T follicular helper cell (primary cell): ENCODE measurements around the gene PRSS37.
"Not testable (repeated sequence)": the region's sequence is repeated elsewhere in the genome, so short reads cannot be mapped to it uniquely, and the experiment has no call there.

ENCODE experiments used
- DNase-seq: peaks from one replicate; pipeline ENCODE4 v3.0.0-alpha.2; 2020; ENCODE audit warnings: low read depth
- total RNA-seq, 2 experiments: gene quantifications; one replicate each; lab custom pipeline; 2026; lab: John Stamatoyannopoulos, UW

The PRSS37 gene
- total RNA-seq, result 0 reads per million in 2 experiments

GRCh38 chr7:141841385-141841784, at the start of gene PRSS37:
Gene PRSS37, minus strand, starts transcription at chr7:141841485. Its CDS starts 436 bp downstream, at chr7:141841049.
- no peak for DNase-seq

- no peak for DNase-seq
Measured at GRCh38 chr7:141889321-141889720, 48.0 kb upstream of the PRSS37 start.

GRCh38 chr7:141884539-141885225, 43.4 kb upstream of the PRSS37 start:
- no peak for DNase-seq

GRCh38 chr7:141880960-141881359, 39.7 kb upstream of the PRSS37 start:
- no peak for DNase-seq

DNA sequence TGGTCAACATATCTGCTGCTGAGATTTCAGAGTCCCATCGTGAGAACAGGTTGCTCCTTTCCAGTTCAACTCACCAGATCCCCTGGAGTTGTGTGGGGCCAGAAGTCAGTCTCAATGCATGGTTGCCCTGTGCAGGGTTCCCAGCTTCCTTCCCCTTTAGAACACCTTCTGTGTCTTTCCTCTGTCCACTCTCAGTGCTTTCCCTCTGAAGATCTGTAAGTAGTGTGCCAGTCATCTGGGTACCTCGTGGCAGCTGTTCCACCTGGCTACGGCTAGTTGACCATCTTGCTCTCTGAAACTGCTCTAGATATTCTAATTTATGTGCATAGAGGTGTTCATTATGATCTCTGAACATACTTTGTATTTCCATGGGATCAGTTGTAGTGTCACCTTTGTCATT, 36.1 kb upstream of the PRSS37 start:
- no peak for DNase-seq

DNA sequence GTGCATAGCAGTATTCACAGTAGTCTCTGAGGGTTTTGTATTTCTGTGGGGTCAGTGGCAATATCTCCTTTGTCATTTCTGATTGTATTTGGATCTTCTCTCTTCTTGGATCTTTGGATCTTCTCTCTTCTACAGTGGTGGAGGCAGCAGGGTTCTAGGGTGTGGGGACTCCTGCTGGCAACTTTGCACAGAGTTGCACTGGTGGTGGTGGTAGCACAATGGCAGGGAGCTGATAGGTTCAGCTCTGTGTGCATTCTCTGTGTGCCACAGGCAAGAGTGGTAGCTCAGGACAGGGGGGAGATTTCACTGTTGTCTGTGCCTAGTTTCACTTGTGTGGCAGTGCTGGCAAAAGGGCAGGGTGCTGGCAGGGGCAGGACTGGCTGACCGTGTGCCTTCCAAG, 35.1 kb upstream of the PRSS37 start:
- no peak for DNase-seq

DNA sequence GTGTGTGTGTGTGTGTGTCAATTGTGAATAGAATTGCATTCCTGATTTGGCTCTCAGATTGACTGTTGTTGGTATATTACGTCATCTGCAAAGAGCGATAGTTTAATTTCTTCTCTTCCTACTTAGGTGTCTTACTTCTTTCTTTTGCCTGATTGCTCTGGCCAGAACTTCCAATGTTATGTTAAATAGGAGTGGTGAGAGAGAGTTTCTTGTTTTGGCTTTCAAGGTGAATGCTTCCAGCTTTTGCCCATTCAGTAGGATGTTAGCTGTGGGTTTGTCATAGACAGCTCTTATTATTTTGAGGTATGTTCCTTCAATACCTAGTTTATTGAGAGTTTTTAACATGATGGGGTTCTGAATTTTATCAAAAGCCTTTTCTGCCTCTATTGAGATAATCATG, 34.2 kb upstream of the PRSS37 start:
- no peak for DNase-seq

- DNase-seq, result no peak
Measured at GRCh38 chr7:141874787-141875186, 33.5 kb upstream of the PRSS37 start.

GRCh38 chr7:141872931-141873330, 31.6 kb upstream of the PRSS37 start:
- DNase-seq, result no peak

DNA sequence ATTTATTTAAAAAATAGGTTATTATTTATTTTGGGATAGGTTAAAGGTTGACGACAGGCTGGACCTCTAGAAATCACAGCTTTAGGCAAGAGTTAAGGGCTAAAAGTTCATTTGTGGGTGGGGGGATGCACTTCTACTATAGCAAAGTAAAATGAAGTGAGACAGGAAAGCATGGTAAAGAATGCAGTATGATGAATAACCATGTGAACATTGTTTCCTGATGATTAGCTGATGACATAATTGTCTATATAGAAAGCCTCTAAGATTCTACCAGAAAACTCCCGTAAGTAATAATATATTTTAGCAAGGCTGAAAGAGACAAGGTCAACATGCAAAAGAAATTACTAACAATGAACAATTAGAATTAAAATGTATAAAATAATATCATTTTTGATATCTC, 25.7 kb upstream of the PRSS37 start:
- DNase-seq, result no peak

DNA sequence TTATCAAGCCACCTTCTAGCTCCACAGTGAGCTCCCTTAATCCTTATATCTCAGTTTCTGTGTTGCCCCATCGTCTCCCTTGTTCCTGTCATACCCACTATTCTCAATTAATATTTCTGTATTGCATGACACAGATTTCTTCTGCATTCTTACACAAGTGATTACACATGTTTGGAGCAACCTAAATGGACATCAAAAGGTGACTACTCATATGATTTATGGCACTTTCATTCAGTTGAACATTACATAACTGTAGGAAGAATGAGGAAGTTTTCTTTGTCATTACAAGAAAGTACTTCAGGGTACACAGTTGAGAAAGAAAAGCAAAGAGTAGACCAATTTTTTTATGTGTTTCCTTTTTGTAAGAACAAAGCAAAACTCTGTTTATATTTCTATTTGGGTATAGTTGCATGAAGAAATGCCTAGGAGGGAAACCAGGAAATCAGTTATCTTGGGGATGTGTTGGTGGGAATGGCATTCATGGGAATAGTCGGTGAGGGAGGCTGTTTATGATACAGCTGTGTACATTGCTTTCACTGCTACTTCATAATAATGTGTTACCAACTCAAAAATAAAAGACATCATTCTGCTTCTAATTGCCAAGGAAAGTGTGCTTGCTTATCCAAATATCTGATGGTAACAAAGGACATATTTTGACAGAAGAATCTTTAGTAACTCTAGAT, 23.6 kb upstream of the PRSS37 start:
- no peak for DNase-seq

DNA sequence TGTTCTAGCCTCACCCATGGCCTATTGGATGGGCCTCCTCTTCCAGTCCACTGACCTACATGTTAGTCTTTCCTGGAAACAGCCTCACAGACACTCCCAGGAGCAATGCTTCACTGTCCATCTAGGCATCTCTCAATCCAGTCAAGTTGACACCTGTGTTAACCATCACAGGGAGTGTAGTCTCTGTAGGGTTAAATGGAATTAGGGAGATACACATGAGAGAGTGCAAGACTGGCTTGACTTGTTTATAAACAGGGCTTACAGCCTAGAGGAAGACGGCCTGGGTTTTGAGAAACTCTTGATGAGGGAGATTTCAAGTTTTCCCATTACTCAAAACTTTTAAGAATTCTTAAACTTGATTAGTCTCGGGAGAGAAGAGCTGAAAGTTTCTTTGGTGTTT, 18.9 kb upstream of the PRSS37 start:
- DNase-seq, result no peak

DNA sequence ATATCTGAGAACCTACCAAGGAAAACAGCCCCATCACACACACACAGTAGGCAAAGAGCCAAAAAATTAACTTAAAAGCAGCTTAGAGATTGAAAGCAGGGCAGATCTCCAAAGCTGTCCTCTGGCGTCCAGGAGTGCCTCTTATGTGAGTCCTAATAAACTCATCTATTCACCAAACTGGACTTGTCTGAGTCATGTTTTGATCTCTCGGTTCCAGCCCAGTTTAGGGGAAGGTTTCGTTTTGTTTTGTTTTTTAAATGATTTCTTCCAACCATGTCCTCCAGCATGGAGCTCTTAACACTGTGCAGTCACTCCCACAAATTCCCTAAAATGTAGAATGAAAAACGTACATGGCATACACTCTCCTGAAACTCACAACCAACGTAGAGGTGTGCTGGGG, 6.7 kb upstream of the PRSS37 start:
- DNase-seq, result no peak

DNA sequence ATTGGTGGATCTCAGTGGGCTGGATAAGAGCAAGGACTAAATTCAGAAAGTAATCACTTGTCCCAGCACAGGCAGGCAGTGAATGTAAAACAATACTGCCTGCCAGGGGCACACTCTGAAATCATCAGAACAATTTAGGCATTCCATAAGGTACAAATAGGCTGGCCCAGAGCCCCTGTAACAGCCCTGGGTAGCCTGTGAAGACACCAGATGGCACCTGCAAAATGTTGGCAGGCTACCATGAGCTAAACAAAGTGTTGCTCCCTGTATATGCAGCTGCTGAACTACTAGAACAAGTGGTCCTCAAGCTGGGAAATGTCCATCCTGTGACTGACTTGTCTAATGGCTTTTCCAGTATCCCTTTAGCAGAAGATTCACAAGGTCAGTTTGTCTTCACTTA, 3.0 kb upstream of the PRSS37 start:
- no peak for DNase-seq

GRCh38 chr7:141842904-141843303, 1.6 kb upstream of the PRSS37 start:
- DNase-seq, result no peak

DNA sequence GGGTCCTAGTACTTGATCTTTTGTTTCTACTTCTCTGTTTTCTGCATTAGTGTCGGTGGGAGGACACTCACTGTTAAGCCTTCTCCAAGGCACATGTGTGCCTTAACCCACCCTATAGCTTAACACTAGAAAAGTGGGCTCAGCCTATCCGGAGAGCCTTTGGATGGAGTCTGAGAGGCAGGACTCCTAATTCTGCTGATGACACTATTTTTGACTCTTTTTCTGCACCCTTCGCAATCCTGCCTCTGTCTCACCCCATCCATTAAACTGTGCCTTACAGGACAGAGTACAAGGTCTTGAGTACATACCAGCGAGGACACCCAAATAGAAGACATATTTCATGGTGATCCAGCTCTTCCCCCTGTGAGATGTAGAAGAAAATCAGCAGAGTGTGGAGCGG, 577 bp downstream of the PRSS37 start:
- no peak for DNase-seq

- DNase-seq, result no peak
Measured at GRCh38 chr7:141839256-141839655, 2.0 kb downstream of the PRSS37 start.

DNA sequence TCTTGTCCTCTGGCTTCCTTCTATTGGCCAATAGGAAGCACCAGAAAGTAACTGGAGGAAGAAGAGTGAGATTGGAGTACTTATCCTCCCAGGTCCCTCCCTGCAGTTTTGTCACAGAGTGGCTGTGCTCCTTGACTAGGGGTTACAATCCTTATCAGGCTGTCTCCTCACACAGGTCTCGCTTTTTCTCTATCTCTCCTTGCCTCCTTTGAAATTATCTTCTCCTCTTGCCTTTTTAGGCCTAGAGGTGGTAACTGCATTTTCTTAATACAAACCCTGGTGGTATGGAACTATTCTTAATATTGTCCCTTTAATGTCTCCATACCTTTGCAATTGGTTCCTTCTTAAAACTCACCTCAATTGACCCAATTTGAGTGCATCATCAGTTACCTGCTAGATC, 2.7 kb downstream of the PRSS37 start:
- no peak for DNase-seq

- DNase-seq, result no peak
Measured at GRCh38 chr7:141837683-141838082, 3.6 kb downstream of the PRSS37 start.

DNA sequence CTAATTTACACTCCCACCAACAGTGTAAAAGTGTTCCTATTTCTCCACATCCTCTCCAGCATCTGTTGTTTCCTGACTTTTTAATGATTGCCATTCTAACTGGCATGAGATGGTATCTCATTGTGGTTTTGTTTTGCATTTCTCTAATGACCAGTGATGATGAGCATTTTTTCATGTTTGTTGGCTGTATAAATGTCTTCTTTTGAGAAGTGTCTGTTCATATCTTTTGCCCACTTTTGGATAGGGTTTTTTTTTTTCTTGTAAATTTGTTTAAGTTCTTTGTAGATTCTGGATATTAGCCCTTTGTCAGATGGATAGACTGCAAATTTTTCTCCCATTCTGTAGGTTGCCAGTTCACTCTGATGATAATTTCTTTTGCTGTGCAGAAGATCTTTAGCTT, 18.9 kb downstream of the PRSS37 start:
- DNase-seq, result not testable (repeated sequence)

- no peak for DNase-seq
Measured at GRCh38 chr7:141820067-141820466, 21.2 kb downstream of the PRSS37 start.

GRCh38 chr7:141792526-141792925, 48.8 kb downstream of the PRSS37 start:
- DNase-seq, result no peak

- no peak for DNase-seq
Measured at GRCh38 chr7:141789917-141790316, 51.4 kb downstream of the PRSS37 start, which contains the start of gene TAS2R5. Gene TAS2R5, plus strand, starts transcription at chr7:141790217. Its CDS starts 145 bp downstream, at chr7:141790362.

GRCh38 chr7:141788296-141788695, 53.0 kb downstream of the PRSS37 start:
- no peak for DNase-seq
